ENCODE results near the gene PIGR. TPM values are rescaled to one million over a fixed set of nuclear protein-coding genes. Genes with fewer than 3 reads are reported as not detected.

Gene PIGR
- total RNA-seq, 1 experiment from 2014 or later, result not detected

- DNase-seq, result no peak
- no peaks in the 10 kb centered on the region for H3K36me3 ChIP-seq
- peaks cover 5% of the 10 kb centered on the region; the same call in 1 of the 2 replicates for H3K27me3 ChIP-seq
- no peaks in the 10 kb centered on the region for H3K4me1 ChIP-seq
- H3K27ac ChIP-seq, result no peak overlapping the region
- no peaks in the 10 kb centered on the region for H3K9me3 ChIP-seq (replicated peaks)
- H3K4me3 ChIP-seq, result no peak overlapping the region
Observed at GRCh38 chr1:206916000-206916709, 30.1 kb downstream of the PIGR start.

GRCh38 chr1:206915030-206915735, 31.1 kb downstream of the PIGR start:
- H3K9me3 ChIP-seq (replicated peaks), result no peaks in the 10 kb centered on the region
- H3K27ac ChIP-seq, result no peak overlapping the region
- DNase-seq, result no peak
- no peaks in the 10 kb centered on the region for H3K36me3 ChIP-seq
- H3K4me1 ChIP-seq, result no peaks in the 10 kb centered on the region
- no peak overlapping the region for H3K4me3 ChIP-seq
- H3K27me3 ChIP-seq, result peaks cover 10% of the 10 kb centered on the region

GRCh38 chr1:206913766-206914537, 32.3 kb downstream of the PIGR start:
- Histone ChIP-seq H3K27ac (no peak overlapping the region), H3K9me3 (replicated peaks) (no peaks in the 10 kb centered on the region), H3K27me3 (peaks cover 17% of the 10 kb centered on the region), H3K4me3 (no peak overlapping the region), H3K36me3 (no peaks in the 10 kb centered on the region), H3K4me1 (no peaks in the 10 kb centered on the region)
- no peak for DNase-seq

GRCh38 chr1:206912445-206913095, 33.7 kb downstream of the PIGR start:
- peaks cover 19% of the 10 kb centered on the region for H3K27me3 ChIP-seq
- H3K4me3 ChIP-seq, result no peak overlapping the region
- no peaks in the 10 kb centered on the region for H3K36me3 ChIP-seq
- H3K27ac ChIP-seq, result no peak overlapping the region
- no peaks in the 10 kb centered on the region for H3K9me3 ChIP-seq (replicated peaks)
- no peaks in the 10 kb centered on the region for H3K4me1 ChIP-seq
- peak; percentile 73 to 93 for DNase-seq

GRCh38 chr1:206911064-206911663, 35.1 kb downstream of the PIGR start:
- Histone ChIP-seq H3K4me1 (no peaks in the 10 kb centered on the region), H3K36me3 (no peaks in the 10 kb centered on the region), H3K9me3 (replicated peaks) (no peaks in the 10 kb centered on the region), H3K27ac (no peak overlapping the region), H3K4me3 (no peak overlapping the region), H3K27me3 (peaks cover 14% of the 10 kb centered on the region)
- peak in 1 of 2 experiments; percentile 69 for DNase-seq

- DNase-seq, result no peak
- H3K9me3 ChIP-seq (replicated peaks), result no peaks in the 10 kb centered on the region
- H3K36me3 ChIP-seq, result no peaks in the 10 kb centered on the region
- H3K27ac ChIP-seq, result no peak overlapping the region
- H3K4me1 ChIP-seq, result no peaks in the 10 kb centered on the region
- H3K27me3 ChIP-seq, result peaks cover 14% of the 10 kb centered on the region
- no peak overlapping the region for H3K4me3 ChIP-seq
Observed at GRCh38 chr1:206909883-206910318, 36.4 kb downstream of the PIGR start.

- no peak for DNase-seq
- H3K27me3 ChIP-seq, result peaks cover 14% of the 10 kb centered on the region
Observed at GRCh38 chr1:206909161-206909882, 36.9 kb downstream of the PIGR start.

GRCh38 chr1:206908038-206908437, 38.2 kb downstream of the PIGR start:
- Histone ChIP-seq H3K27me3 (peaks cover 14% of the 10 kb centered on the region), H3K9me3 (replicated peaks) (no peaks in the 10 kb centered on the region), H3K4me3 (no peak overlapping the region), H3K27ac (no peak overlapping the region), H3K36me3 (no peaks in the 10 kb centered on the region), H3K4me1 (no peaks in the 10 kb centered on the region)
- DNase-seq, result no peak

More at GRCh38 chr1:206909161-206909882, 36.9 kb downstream of the PIGR start:
- no peaks in the 10 kb centered on the region for H3K9me3 ChIP-seq (replicated peaks)
- no peak overlapping the region for H3K27ac ChIP-seq
- peak overlapping the region; percentile 27 for H3K4me3 ChIP-seq
- no peaks in the 10 kb centered on the region for H3K36me3 ChIP-seq
- no peaks in the 10 kb centered on the region for H3K4me1 ChIP-seq

- no peaks in the 10 kb centered on the region for H3K36me3 ChIP-seq
- no peak overlapping the region for H3K27ac ChIP-seq
- H3K9me3 ChIP-seq (replicated peaks), result no peaks in the 10 kb centered on the region
- no peaks in the 10 kb centered on the region for H3K4me1 ChIP-seq
- H3K4me3 ChIP-seq, result no peak overlapping the region
- DNase-seq, result peak in 1 of 2 experiments; percentile 46
- peaks cover 14% of the 10 kb centered on the region for H3K27me3 ChIP-seq
Observed at GRCh38 chr1:206907304-206907991, 38.8 kb downstream of the PIGR start.

- peak; percentile 29 to 38 for DNase-seq
- Histone ChIP-seq H3K4me3 (no peak overlapping the region), H3K27me3 (peaks cover 13% of the 10 kb centered on the region; the same call in 1 of the 2 replicates), H3K27ac (no peak overlapping the region), H3K4me1 (no peaks in the 10 kb centered on the region), H3K9me3 (replicated peaks) (no peaks in the 10 kb centered on the region), H3K36me3 (no peaks in the 10 kb centered on the region)
Observed at GRCh38 chr1:206905295-206906164, 40.7 kb downstream of the PIGR start.

GRCh38 chr1:206904423-206905142, 41.7 kb downstream of the PIGR start:
- Histone ChIP-seq H3K9me3 (replicated peaks) (no peaks in the 10 kb centered on the region), H3K36me3 (no peaks in the 10 kb centered on the region), H3K4me3 (no peak overlapping the region), H3K4me1 (no peaks in the 10 kb centered on the region), H3K27me3 (peaks cover 5% of the 10 kb centered on the region; the same call in 1 of the 2 replicates), H3K27ac (no peak overlapping the region)
- no peak for DNase-seq

GRCh38 chr1:206903687-206904086, 42.6 kb downstream of the PIGR start:
- H3K4me1 ChIP-seq, result peaks cover 2% of the 10 kb centered on the region; the same call in 1 of the 2 replicates
- peaks cover under 1% of the 10 kb centered on the region; the same call in 1 of the 2 replicates for H3K27me3 ChIP-seq
- H3K27ac ChIP-seq, result no peak overlapping the region
- no peaks in the 10 kb centered on the region for H3K9me3 ChIP-seq (replicated peaks)
- no peak for DNase-seq
- no peak overlapping the region for H3K4me3 ChIP-seq
- H3K36me3 ChIP-seq, result no peaks in the 10 kb centered on the region

Measured in SJCRH30 (cell line).